PC-9 (cell line): ENCODE measurements around the gene CSNK1G3.

Experiments
- EZH2 ChIP-seq: fragments of 200-600 bp; sonication (generic); IDR thresholded peaks from 2 replicates; pipeline ENCODE4 v1.8.0; 2017; ENCODE audit warnings: antibody characterized with exemption, low read depth
- TF ChIP-seq, protein P1 (sequence below): fragments of 200-600 bp; sonication (generic); conservative IDR thresholded peaks from 2 replicates; pipeline ENCODE4 v1.6.1; 2017; ENCODE audit warnings: mixed run types, antibody characterized with exemption, mild to moderate bottlenecking, moderate library complexity

DNA sequence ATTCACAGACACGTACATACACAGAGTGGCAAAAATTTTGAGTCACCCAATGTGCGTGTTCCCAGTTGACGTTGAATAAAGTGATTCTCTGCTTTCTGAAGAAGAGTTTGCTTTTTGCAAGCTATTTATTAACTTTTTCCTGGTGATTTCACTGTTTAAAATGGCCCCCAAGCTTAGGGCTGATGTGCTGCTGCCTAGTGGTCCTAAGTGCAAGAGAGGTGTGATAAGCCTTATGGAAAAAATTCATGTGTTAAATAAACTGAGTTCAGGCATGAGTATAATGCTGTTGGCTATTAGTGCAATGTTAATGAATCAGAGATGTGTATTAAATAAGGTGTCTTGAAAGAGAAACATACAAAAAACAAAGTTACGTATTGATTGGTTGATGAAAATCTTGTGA lies 16.9 kb downstream of the CSNK1G3 start:
- TF ChIP-seq, protein P1, sequence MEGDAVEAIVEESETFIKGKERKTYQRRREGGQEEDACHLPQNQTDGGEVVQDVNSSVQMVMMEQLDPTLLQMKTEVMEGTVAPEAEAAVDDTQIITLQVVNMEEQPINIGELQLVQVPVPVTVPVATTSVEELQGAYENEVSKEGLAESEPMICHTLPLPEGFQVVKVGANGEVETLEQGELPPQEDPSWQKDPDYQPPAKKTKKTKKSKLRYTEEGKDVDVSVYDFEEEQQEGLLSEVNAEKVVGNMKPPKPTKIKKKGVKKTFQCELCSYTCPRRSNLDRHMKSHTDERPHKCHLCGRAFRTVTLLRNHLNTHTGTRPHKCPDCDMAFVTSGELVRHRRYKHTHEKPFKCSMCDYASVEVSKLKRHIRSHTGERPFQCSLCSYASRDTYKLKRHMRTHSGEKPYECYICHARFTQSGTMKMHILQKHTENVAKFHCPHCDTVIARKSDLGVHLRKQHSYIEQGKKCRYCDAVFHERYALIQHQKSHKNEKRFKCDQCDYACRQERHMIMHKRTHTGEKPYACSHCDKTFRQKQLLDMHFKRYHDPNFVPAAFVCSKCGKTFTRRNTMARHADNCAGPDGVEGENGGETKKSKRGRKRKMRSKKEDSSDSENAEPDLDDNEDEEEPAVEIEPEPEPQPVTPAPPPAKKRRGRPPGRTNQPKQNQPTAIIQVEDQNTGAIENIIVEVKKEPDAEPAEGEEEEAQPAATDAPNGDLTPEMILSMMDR, result no peak
- TF ChIP-seq EZH2, result no peak
